Inflammatory macrophage treated with lipopolysaccharide for 4 hours (primary cell): ENCODE data around the gene ZBTB7C.
A peak's percentile ranks its signal among the peaks of the same experiment; 100 is the strongest.

ENCODE experiments used
- DNase-seq: peaks from one replicate; pipeline ENCODE4 v3.0.0-alpha.2; 2020

ZBTB7C gene

GRCh38 chr18:48007381-48007780 lies 401.8 kb downstream of the ZBTB7C start:
- DNase-seq = no peak

DNA sequence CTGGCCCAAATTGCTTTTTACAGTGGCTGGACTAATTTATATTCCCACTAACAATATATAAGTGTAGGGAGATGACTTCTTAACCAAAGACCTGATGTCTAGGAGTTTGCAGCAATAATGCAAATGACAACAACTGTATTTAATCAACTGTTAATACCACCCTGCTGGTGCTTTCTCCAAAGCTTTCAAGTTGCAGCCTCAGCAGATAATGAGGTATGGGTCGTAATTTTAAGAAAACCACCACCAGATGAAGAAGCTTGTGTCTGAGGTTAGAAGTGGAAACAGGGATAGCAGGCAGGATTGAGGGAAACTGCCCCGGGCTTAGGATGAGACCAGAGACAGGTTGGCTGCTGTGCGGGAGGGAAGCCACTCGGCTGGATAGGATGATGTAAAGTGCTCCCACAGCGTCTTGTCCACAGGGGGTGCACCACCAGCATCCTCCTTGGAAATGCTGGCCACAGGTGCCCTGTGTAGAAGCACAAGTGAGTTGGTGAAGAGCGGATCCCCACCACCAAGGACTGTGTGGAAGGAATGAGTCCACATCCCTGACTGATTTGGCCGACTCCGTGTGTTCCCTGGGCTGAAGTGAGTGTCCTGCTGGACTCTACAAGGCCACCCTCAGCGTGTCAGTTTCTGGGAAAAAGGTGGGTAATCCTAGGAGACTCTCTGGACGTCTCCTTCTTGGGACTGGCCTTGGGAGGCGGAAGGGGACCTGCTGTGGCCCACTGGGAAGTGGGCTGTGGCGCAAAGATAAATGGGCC lies 402.6 kb downstream of the ZBTB7C start:
- no peak for DNase-seq

GRCh38 chr18:48004577-48004976 lies 404.6 kb downstream of the ZBTB7C start:
- no peak for DNase-seq

DNA sequence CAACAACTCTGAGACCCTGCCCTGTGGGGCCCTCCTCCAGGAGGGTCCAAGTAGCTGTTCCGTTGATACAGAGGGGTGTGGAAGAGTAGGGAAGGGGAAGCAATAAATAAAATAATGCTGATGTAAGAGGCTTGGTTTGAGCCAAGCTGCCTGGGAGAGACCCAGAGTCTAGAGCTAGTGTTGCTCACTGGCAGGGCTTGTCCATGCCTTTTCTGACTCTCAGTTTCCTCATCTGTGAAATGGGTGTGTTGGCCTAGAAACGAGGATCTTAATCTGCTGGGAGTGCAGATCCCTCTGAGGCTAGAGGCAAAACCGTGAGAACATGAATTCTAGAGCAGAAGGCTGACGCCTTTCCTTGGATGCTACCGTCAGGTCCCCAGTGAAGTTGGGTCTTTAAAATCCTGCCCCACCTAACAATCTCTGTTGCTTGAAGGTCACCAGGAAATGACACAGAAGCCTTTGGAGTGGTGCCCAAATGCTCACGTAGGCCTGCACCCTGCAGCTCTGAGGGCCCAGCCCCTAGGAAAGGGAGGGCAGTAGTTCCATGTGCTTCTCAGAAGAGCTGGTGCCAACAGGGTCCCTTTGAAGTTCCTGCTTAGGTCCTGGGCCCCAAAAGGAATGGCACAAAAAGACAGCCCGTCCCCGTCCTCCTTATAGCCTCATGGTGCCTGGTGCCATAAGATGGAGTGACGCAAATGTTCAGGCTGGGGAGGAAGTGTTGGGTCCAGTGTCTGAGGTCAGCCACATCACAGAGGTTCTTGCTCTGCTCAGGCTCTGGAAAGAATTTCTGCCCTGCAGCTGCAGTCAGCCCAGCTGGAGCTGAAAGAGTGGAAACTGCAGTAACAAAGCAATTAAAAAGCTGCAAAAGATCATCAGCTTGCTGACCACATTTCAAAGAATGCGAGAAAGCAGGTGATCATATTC lies 405.5 kb downstream of the ZBTB7C start:
- DNase-seq = peak; percentile 41

DNA sequence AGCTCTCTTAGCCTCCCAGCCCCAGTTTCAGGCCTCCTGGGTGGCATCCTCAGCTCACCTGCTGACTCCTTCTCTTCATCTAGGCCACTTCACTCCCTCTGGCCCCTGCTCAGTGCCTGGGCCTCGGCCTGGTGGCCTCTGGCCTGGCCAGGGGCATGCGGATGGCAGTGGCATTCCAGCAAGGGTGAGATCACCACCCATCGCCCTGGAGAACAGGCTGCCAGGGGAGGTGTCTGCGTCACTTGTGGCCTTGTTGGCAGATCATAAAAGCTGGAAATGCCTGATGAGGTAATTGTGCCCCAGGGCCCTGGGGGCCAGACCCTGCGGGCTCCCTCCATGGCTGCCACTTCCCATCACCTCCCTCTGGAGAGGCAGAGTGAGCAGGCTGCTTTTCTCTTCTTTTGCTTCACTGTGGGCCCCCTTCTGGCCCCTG lies 406.2 kb downstream of the ZBTB7C start:
- DNase-seq = no peak

GRCh38 chr18:48000701-48001100 lies 408.5 kb downstream of the ZBTB7C start:
- no peak for DNase-seq

GRCh38 chr18:47999801-48000248 lies 409.4 kb downstream of the ZBTB7C start:
- peak; percentile 91 for DNase-seq

GRCh38 chr18:47997338-47997780 lies 411.8 kb downstream of the ZBTB7C start:
- no peak for DNase-seq

- DNase-seq = no peak
Observed at GRCh38 chr18:47996091-47996541, 413.1 kb downstream of the ZBTB7C start.

DNA sequence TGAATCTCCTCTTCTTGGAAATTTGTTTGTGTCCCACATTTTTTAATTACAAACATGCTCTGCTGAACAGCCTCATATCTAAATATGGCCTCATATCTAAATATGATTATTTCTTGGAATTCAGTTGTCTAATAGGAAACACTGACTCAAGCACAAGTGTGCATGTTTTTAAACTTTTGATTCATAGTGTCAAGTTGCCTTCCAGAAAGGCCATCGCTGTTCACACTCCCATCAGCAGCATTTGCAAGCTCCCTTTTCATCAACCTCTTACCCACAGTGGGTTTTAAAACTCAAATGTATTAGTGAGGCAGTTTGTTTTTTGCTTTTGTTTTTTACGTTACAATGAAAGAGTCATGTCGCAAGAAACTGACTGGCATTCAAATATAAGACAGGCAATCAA lies 413.5 kb downstream of the ZBTB7C start:
- DNase-seq = no peak

DNA sequence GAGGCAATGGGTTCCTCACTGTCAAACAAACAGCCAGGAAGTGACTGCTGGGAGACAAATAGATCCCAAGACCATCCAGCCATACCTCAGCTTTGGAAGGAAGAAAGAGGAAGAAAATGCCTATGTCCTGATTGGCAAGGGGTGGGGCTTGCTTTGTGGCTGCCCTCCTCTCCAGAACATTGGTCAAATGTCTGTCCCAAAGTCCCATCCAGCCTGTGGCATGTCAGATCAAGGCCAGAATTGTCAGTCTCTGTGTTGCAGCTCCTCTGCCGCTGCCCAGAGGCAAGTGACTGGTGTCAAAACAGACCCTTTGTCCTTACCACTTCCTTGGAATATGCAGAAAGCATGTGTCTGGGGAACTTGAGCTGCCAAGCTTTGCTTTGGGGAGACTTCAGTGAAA lies 415.8 kb downstream of the ZBTB7C start:
- no peak for DNase-seq

GRCh38 chr18:47992976-47993375 lies 416.2 kb downstream of the ZBTB7C start:
- DNase-seq = no peak

DNA sequence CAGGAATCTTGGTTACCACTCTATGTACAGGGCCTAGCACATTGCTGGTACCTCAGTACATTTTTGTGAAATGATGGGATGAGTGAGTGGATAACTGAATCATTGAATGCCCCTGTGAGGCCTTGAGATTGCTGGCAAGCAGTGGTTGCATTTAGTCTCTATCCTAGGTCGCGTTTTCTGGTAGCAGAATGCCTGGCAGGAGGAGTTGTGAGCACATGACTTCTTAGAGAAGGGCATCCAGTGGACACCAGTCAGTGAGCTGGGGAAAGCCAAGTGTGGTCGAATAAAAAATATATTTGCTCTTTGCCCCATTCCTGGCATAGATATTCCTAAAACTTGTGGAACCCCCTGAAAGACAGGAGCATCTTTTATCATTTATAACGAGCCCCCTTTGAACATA lies 416.9 kb downstream of the ZBTB7C start:
- no peak for DNase-seq

DNA sequence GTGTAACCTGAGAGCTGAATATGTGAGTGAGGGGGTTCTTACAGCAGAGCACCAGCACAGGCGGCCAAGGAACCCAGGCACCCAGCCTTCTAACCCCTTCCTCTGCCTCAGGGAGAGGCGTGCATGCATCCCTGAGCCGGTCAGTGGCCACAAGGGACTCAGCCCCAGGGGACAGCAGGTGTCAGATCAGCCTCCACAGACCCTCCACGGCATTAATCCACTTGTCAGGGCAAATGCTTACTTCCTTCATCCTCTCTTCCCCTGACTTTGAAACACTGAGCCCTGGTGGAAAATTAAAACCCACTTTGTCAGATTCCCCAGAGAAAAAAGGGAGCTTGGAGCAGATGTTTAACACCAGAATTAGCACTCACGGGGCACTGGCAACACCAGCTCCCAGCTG lies 418.2 kb downstream of the ZBTB7C start:
- no peak for DNase-seq

- DNase-seq = peak; percentile 56
Observed at GRCh38 chr18:47987388-47987699, 421.8 kb downstream of the ZBTB7C start.

DNA sequence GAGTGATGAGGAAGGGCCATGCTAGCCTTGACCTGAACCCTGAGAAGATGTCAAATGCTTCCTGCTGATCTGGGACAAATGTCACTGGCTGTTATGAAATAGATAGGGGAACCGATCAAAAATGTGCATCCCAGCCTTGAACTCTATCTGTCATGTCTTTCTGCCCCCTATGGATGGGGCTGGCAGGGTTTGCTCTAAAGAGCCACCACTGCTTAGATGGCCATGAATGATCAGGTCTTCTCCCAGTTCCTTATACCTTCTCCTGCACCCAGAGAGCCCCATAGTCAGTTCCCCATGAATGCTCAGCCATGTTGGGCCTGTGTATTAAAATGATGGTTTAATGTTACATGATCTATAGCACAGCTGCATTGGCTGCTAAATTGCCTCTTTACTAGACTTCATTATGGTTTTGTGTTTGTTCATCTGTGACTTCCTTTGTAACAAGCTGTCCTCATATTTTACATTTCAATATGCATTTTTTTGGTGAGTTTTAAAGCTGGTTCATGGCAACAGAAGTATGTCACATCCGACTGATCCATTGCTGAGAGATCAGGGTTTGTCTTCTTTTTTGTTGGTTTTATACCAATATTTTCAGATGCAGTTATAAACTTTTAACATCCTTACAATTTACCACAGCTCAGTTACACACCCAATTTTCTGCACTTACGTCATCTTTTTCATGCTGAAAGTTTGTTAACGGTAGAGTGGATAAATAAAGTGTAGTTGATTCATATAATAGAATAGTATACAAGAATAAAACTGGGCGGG lies 422.4 kb downstream of the ZBTB7C start:
- peak; percentile 35 for DNase-seq

DNA sequence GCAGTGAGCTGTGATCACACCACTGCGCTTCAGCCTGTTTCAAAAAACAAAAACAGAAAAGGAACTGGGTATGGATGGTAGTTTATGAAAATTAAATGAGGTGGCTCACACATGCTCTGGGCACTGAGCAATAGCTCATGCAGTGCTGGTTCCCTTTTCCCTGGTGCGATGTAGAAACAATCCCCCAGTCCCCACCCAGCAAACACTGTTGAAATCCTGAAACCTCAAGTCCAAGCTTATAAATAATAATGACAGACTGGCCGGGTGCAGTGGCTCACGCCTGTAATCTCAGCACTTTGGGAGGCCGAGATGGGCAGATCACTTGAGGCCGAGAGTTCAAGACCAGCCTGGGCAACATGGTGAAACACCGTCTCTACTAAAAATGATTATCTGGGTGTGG lies 423.3 kb downstream of the ZBTB7C start:
- peak; percentile 98 for DNase-seq

DNA sequence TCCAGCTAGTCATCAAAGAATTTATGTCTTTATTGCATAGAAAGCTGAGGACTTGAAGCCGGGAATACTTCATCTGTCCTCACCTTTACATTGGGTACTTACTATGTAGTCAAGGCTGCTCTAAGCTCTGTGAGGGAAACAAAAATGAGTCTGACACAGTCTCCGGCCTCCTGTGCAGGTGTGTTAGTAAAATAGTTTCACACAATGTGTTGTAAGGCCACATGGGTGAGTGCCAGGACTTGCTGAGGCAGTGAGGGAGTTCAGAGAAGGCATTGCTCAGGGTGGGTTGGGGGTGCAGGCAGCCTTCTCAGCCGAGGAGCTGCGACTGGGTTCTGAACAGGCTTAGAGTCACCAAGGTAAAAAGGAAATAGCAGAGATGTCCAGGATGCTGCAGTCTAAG lies 424.2 kb downstream of the ZBTB7C start:
- DNase-seq = no peak

DNA sequence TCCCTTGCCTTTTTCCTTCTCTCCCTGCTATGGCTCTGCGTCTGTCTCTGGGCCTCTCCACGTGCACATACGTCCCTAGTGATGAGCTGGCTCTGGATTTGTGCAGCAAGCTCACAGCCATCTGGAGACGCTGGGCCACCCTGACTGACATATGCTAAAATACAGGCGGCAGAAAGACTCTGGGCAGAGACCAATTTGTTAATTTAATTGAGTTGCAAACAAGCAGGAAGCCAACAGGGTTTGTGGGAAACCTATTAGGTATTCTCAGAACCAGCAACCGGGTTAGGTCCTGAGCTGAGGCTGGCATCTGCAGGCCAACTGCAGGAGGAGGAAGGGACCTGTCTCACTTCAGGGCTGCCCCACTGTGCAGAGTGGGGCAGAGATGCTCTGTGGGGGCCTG lies 425.2 kb downstream of the ZBTB7C start:
- DNase-seq = no peak

DNA sequence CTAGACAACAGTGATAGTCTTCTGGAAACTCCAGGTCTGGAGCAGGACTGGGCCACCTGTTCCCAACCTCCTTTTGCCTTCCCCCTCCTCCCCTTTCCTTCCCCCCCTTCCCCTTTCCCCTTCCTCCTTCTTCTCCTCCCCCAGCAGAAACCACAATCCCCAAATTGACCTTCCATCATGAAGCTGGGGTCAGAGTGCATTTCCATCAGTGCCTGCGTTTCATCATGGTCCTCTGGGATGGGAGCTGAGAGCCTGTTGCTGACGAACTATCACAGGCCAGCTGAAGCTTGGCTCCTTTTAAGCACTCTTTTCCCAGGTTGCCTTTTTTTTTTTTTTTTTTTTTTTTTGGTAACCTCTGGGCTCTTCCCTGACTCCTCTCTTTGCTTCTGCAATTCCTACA lies 426.1 kb downstream of the ZBTB7C start:
- no peak for DNase-seq

DNA sequence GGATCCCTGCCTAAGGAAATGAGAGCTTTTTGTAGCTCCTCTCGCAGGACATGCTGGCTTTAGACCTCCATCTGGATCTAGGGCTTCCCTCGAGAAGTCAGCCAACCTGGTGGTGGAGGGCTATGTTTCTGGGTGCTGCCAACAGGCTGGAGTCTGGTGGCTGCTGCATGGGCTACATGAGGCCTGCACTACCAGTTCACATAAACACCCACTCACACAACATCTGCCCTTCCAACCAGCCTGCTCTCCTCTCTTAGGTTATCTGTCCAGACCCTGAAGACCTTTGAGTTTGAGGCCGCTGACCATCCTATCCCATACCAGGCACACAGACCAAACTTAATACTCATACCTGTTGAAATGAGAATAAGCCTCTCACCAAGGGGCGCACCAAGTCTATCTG lies 427.4 kb downstream of the ZBTB7C start:
- no peak for DNase-seq

GRCh38 chr18:47981320-47981719 lies 427.9 kb downstream of the ZBTB7C start:
- DNase-seq = no peak

DNA sequence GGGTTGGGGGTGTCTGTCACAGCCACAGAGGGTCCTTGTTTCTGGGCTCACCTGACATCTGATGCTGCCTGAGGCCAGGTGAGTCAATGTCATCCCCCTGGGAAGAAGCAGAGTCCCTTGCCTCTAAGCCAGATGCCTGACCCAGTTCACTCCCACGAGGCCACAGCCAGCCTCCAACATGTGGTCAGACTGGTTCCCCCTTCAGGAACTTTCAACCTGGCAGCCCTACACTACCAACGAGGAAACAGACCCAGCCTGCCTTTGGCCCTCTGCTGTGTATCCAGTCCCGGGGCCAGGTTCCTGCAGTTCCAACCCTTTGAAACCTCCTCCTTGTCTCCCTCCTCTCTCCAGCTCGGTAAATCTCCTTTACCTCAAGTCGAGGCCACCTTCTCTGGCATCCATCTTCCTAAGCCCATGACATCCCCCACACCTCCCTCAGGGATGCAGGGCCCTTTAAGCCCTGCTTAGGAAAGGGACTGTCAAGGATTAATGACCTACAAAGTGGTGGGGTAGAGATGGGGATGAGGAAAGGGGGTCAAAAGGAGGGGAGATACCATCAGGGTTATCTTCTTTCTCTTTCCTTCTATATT lies 429.5 kb downstream of the ZBTB7C start:
- DNase-seq = peak; percentile 14
